Keratinocyte (primary cell): ENCODE data around the gene IL5RA.

Experiments used
- EZH2 ChIP-seq: IDR thresholded peaks from one replicate; pipeline ENCODE4 v1.6.1; 2012; ENCODE audit warnings: inconsistent platforms, mild to moderate bottlenecking, low read length, moderate library complexity
- TF ChIP-seq, protein P1 (sequence below), 3 experiments: IDR thresholded peaks in 1 of 3; conservative IDR thresholded peaks in 1 of 3; optimal IDR thresholded peaks in 1 of 3; 2 replicates in 2 of 3; 3 replicates in 1 of 3; pipeline versions ENCODE3 to v1.5.1; 2011; ENCODE audit warnings: low read length in 3 of 3, mild to moderate bottlenecking in 3 of 3, moderate library complexity in 2 of 3, control low read depth in 1 of 3, inconsistent platforms in 1 of 3; ENCODE audit not compliant: insufficient read depth in 2 of 3; ENCODE audit errors: extremely low read depth in 1 of 3

DNA sequence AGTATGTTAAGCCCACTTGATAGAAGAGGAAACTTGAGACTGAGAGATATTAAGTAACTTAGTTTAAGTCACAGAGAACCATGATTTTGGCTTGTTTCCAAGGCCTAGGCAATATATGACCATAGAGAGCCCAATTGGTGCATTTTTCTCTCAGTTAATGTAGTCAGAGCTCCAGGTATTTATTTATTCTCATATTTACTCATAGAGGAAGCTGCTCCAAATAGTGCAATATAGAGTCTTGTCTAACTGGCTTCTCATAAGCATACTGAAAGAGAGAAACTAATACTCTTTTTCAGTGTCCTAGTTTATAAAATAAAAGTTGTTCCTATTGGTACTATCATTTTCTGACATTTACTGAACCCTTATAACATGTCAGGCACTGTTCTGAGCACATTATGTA lies 31.8 kb upstream of the IL5RA start:
- TF ChIP-seq, protein P1, sequence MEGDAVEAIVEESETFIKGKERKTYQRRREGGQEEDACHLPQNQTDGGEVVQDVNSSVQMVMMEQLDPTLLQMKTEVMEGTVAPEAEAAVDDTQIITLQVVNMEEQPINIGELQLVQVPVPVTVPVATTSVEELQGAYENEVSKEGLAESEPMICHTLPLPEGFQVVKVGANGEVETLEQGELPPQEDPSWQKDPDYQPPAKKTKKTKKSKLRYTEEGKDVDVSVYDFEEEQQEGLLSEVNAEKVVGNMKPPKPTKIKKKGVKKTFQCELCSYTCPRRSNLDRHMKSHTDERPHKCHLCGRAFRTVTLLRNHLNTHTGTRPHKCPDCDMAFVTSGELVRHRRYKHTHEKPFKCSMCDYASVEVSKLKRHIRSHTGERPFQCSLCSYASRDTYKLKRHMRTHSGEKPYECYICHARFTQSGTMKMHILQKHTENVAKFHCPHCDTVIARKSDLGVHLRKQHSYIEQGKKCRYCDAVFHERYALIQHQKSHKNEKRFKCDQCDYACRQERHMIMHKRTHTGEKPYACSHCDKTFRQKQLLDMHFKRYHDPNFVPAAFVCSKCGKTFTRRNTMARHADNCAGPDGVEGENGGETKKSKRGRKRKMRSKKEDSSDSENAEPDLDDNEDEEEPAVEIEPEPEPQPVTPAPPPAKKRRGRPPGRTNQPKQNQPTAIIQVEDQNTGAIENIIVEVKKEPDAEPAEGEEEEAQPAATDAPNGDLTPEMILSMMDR (optimal IDR thresholded peaks at IDR 0.05 in 1 of 3, IDR thresholded peaks at IDR 0.05 in 1 of 3, conservative IDR thresholded peaks at IDR 0.05 in 1 of 3; ENCODE audit: extremely low read depth in 1 of 3, insufficient read depth in 2 of 3, low read length in 3 of 3): no peak
- TF ChIP-seq EZH2: no peak
